Activated CD4-positive, CD25-positive, alpha-beta regulatory T cell treated with anti-CD3 and anti-CD28 coated beads, Interleukin-2, amount 50 U/mL, for 16 hours (primary cell): ENCODE data around the gene MEPCE.

Source experiments
- DNase-seq: peaks from one replicate; pipeline ENCODE4 v3.0.0-alpha.2; 2020; ENCODE audit warnings: low read depth, low spot score

Gene MEPCE

DNA sequence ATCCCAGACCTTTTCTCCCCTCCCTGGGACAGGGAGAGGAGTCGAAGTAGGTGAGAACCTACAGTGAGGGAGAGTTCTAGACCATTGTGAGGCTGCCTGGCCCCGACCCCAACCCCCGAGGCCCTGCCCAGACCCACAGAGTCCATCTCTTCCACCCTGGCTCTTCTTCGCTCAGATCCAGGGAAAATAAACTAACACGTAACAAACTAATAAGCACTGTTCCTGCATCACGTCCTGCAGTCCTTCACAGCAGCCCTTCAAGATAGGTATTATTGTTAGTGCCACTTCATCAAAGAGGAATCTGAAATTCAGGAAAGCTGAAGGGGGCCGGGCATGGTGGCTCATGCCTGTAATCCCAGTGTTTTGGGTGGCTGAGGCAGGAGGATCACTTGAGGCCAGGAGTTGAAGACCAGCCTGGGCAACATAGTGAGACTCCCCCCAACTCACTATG lies 34.6 kb downstream of the MEPCE start, which contains the start of gene SPACDR:
SPACDR (minus strand) TSS at position 51 of the 451 bp plus-strand sequence. CDS start 235 bp downstream, outside the sequence.
- DNase-seq, result no peak

DNA sequence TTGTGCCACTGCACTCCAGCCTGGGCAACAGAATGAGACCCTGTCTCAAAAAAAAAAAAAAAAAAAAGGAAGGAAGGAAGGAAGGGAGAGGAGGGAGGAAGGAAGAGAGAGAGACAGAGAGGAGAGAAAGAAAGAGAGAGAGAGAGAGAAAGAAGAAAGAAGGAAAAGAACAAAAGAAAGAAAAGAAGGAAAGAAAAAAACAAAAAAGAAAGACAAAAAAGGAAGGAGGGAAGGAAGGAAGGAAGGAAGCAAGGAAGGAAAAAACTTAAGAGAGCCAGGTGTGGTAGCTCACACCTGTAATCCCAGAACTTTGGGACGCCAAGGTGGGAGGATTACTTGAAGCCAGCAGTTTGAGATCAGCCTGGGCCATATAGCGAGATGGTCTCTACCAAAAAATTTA lies 35.2 kb downstream of the MEPCE start:
- no peak for DNase-seq

- no peak for DNase-seq
These were observed 35.7 kb downstream of the MEPCE start for GRCh38 chr7:100465299-100465698.

GRCh38 chr7:100465702-100466311 lies 36.2 kb downstream of the MEPCE start:
- DNase-seq, result no peak

- no peak for DNase-seq
These were observed 37.3 kb downstream of the MEPCE start for GRCh38 chr7:100466653-100467605.

DNA sequence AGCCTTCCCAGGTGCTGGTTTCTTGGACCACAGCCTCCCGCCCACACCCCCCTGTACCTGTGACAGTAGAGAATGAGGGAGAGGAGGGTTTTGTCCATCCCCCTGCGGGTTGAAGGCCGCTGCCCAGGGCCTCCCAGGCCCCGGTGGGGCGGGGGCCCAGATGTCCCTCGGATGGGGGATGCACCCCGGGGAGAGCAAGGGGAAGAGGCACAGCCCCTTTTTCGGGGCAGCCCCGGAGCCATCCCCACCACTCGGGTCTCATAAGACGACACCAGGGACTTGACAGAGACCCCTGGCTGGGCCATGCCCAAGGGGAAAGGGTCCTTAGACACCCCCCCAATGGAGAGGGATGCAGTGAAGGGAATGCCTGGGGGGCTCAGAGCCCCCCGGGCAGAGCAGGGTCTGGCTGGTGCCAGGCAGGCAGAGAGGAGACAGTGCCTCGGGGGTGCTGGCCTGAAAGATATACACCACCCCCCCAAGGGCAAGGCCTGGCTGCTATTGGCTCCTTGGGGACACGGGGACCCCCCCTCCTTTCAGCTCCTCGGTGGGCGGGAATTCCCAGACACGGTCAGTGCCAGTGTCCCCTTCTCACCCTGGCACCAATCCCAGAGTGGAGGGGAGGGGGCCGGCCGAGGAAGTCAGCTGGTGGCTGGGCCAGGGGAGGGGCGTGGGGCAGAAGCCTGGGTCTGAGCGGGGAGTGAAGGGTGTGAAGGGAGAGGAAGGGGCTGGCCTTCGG lies 38.2 kb downstream of the MEPCE start:
- no peak for DNase-seq

DNA sequence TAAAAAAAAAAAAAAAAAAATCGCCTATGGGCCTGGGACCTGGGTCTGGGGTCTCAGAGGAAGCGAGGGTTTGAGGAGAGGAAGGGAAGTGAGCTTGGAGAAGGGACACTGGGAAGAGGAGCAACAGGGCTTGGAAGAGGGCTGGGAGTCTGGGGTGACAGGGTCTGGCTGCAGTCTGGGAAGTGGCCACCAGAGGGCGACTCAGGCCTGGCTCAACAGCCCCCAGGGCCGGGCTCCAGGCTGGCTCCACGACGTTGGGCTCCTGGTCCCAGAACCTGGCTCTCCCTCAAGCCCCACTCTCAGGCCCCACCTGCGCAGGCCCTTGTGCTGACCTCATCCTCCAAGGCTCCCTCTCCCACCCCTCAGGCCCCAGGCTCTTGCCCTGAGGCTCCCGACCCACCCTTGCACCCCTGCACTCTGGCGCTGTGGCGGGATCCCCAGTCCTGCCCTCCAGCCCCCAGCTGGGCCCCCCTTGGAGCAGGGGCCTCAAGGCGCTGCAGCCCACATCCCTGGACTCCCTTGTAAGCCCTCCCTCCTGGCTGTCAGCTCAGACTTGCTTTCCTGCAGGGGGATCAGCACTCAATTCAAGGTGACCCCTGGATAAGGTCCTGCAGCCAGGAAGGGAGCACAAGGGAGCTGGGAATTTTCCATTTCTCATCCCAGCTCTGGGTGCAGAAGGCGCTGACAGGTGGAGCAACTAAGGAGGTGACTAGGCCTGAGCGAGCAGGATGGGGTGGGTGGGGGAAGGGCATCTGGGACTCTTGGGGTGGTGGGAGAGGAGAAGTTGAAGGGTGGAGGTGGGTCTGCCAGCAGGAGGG lies 39.8 kb downstream of the MEPCE start:
- DNase-seq, result peak; percentile 63

DNA sequence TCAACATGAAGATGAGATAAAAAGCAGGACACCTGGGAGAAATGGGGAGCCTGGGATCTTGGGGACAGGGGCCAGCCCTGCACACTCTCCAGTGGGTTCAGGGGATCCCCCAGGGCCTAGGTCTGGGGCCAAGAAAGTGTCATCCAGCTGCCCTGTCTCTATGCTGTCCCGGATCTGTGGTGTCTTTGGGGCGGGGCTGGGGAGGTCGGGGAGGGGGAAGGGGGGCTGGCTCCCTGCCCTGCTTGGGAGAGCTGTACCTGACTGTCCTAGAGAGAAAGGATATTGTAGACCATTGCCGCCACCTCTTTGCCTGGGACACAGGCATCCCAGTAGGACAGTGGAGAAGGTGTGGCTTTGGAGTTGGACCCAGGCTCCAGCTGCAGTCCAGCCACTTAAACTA lies 41.4 kb downstream of the MEPCE start:
- no peak for DNase-seq

GRCh38 chr7:100472121-100472851 lies 42.7 kb downstream of the MEPCE start:
- no peak for DNase-seq

- DNase-seq, result no peak
These were observed 43.3 kb downstream of the MEPCE start for GRCh38 chr7:100472854-100473499.

DNA sequence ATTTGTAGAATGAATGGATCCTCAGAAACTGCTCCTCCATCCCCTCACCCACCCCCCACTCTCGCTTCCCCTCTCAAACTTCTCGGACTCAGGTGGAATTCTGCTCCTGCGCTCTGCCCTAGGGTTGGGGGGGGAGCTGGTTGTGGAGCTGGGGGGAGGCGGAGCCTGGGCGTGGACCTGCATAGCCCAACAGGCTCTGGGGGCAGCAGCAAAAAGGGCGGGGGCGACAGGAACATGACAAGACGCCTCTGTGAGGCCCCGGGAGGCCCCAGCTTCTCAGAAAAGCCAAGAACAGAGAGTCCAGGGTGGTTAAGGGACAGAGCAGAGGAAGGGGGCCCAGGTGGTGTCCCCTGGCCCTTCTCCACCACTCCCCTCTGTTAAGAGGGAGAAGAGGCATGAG lies 45.9 kb downstream of the MEPCE start:
- no peak for DNase-seq

GRCh38 chr7:100476101-100476780 lies 46.6 kb downstream of the MEPCE start:
- DNase-seq, result no peak

- no peak for DNase-seq
These were observed 47.6 kb downstream of the MEPCE start for GRCh38 chr7:100476903-100477870.

- DNase-seq, result no peak
These were observed 48.2 kb downstream of the MEPCE start for GRCh38 chr7:100477871-100478267.

GRCh38 chr7:100478958-100479660 lies 49.5 kb downstream of the MEPCE start, which contains the start of gene TSC22D4:
TSS of gene TSC22D4 (minus strand) at chr7:100479214. CDS start at chr7:100478038, 1,176 bp downstream.
- DNase-seq, result peak; percentile 74

DNA sequence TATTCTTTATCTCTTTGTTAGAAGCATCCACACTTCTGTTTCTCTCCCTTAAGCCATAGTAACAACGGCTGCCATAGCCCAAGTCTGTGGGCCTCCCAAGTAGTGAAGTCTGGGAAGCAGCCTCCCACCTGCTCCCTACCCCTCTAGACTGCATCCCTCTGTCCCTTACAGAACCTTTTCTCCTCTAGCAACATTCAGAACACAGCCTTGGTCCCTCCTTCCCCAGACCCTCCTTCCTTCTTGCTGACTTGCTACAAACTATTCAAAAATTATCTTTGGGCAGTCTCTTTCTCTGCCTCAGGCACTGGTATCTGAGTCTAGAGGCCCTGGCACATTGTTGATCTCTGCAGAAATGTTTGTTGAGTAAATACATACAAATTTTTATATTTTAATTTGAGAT lies 51.8 kb downstream of the MEPCE start:
- DNase-seq, result no peak

DNA sequence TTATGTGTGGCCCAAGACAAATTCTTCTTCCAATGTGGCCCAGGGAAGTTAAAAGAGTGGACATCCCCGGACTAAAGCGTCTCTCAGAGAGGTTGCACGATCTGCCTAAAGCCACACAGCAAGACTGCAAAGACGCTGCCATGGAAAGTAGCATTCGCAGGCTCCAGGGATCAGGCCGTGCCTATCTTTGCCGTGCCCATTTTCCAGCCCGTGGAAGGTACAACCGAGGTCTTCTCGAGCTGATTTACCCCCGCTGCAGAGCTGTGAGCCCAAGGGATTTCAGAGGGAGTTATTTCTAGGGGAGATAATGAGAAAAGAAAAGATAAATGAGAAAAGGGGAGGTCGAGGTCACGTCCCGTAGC lies 53.1 kb downstream of the MEPCE start:
- no peak for DNase-seq
